Gastroesophageal sphincter (tissue), 4 donors: ENCODE results near the gene MXD1. TPM values are rescaled to one million over a fixed set of nuclear protein-coding genes. Genes with fewer than 3 reads are reported as not detected.
A peak's percentile ranks its signal among the peaks of the same experiment; 100 is the strongest.

Experiments
- ATAC-seq: fragments of 150-250 bp; one replicate; pipeline ENCODE4 v1.9.1; 2016; ENCODE audit warnings: mild to moderate bottlenecking, moderate library complexity
- H3K27ac ChIP-seq, 4 donors: fragments of 200-600 bp; sonication (generic) in 3 of 4; 1 replicate in 3 of 4; 2 replicates in 1 of 4; pipeline ENCODE4 v1.5.1; 2016 to 2019
- H3K27me3 ChIP-seq: fragments of 200-600 bp; sonication (generic); one replicate; pipeline ENCODE4 v1.5.1; 2019
- H3K36me3 ChIP-seq, 2 donors: fragments of 200-600 bp; sonication (generic); one replicate each; pipeline ENCODE4 v1.5.1; 2019; ENCODE audit warnings: control low read depth in 1 of 2
- H3K4me1 ChIP-seq, 3 donors: fragments of 200-600 bp; sonication (generic); 1 replicate in 2 of 3; 2 replicates in 1 of 3; pipeline ENCODE4 v1.5.1; 2016 to 2019; ENCODE audit warnings: control low read depth in 2 of 3
- H3K4me3 ChIP-seq, 2 donors: fragments of 200-600 bp; sonication (generic); one replicate each; pipeline ENCODE4 v1.5.1; 2019; ENCODE audit warnings: mild to moderate bottlenecking in 1 of 2, moderate library complexity in 1 of 2
- H3K9me3 ChIP-seq, 3 donors: fragments of 200-600 bp; sonication (generic); one replicate each; pipeline ENCODE4 v1.5.1; 2017 to 2019; ENCODE audit warnings: control low read depth in 2 of 3
- EP300 ChIP-seq: sonication (generic); formaldehyde crosslinking; IDR thresholded peaks from one replicate; pipeline ENCODE4 v1.6.1; 2017; ENCODE audit warnings: antibody characterized with exemption, mild to moderate bottlenecking
- POLR2A ChIP-seq, 2 donors: fragments of 450-650 bp; IDR thresholded peaks; one replicate each; pipeline ENCODE4 v1.6.1; 2017; ENCODE audit warnings: antibody characterized with exemption in 2 of 2, mild to moderate bottlenecking in 2 of 2, moderate library complexity in 1 of 2
- POLR2AphosphoS5 ChIP-seq: sonication (generic); formaldehyde crosslinking; IDR thresholded peaks from one replicate; pipeline ENCODE4 v1.6.1; 2017; ENCODE audit warnings: antibody characterized with exemption
- WGBS, 2 donors: methylation state at CpG; one replicate each; pipeline ENCODE4 v1.1.5; 2018; ENCODE audit warnings: low coverage in 1 of 2; 5-methylcytosine and 5-hydroxymethylcytosine counted together
- total RNA-seq, 4 donors: library from RNA; depleted of rRNA; stranded (reverse); fragments of >200 nt; gene quantifications; one replicate each; pipeline ENCODE4 v1.1.0, GENCODE V29; 2016
- TF ChIP-seq, protein P1 (sequence below), 4 experiments: fragments of 200-600 bp in 2 of 4; fragments of 450-650 bp in 2 of 4; sonication (generic) in 1 of 4; IDR thresholded peaks; one replicate each; pipeline ENCODE4 v1.5.1; 2017 to 2019; ENCODE audit warnings: antibody characterized with exemption in 4 of 4, mild to moderate bottlenecking in 2 of 4, moderate library complexity in 2 of 4

The MXD1 gene
- total RNA-seq, 4 donors from 2014 or later: 10.5 to 15.6 (median 13.3) TPM

DNA sequence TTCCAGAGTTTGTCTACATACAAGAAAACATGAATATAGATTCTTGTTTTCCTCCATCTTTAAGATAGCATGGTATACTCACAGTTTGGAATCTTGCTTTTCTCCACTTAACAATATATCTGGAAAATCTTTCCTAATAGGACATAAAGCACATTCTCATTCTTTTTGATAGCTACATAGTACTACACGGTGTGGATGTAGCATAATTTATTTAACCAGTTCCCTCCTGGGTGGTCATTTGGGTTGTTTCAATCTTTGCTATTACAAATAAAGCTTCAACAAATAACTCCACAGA is 19.7 kb downstream of the MXD1 start:
- H3K27ac ChIP-seq: peak overlapping the region in 2 of 4 donors; percentile 41 to 47
- H3K27me3 ChIP-seq: no peaks in the 10 kb centered on the region
- no peak for TF ChIP-seq POLR2AphosphoS5
- TF ChIP-seq EP300: no peak
- TF ChIP-seq POLR2A (IDR thresholded peaks at IDR 0.05): no peak
- TF ChIP-seq, protein P1, sequence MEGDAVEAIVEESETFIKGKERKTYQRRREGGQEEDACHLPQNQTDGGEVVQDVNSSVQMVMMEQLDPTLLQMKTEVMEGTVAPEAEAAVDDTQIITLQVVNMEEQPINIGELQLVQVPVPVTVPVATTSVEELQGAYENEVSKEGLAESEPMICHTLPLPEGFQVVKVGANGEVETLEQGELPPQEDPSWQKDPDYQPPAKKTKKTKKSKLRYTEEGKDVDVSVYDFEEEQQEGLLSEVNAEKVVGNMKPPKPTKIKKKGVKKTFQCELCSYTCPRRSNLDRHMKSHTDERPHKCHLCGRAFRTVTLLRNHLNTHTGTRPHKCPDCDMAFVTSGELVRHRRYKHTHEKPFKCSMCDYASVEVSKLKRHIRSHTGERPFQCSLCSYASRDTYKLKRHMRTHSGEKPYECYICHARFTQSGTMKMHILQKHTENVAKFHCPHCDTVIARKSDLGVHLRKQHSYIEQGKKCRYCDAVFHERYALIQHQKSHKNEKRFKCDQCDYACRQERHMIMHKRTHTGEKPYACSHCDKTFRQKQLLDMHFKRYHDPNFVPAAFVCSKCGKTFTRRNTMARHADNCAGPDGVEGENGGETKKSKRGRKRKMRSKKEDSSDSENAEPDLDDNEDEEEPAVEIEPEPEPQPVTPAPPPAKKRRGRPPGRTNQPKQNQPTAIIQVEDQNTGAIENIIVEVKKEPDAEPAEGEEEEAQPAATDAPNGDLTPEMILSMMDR (IDR thresholded peaks at IDR 0.05): no peak
- no peaks in the 10 kb centered on the region for H3K9me3 ChIP-seq
- WGBS, 2 donors: 43% methylated on average over 1 of the region's 1 CpG
- peaks cover 5 to 53% (median 7%) of the 10 kb centered on the region in 3 donors for H3K4me1 ChIP-seq
- no peak for ATAC-seq
- H3K4me3 ChIP-seq: no peak overlapping the region
- H3K36me3 ChIP-seq: peaks cover 0 to 53% of the 10 kb centered on the region in 2 donors

- Histone ChIP-seq H3K4me3 (no peak overlapping the region), H3K9me3 (no peaks in the 10 kb centered on the region), H3K36me3 (peaks cover 0 to 58% of the 10 kb centered on the region in 2 donors), H3K27me3 (no peaks in the 10 kb centered on the region), H3K4me1 (peaks cover 3 to 48% (median 7%) of the 10 kb centered on the region in 3 donors), H3K27ac (no peak overlapping the region)
- ATAC-seq: no peak
- WGBS, 2 donors: 94% methylated on average over 4 to 5 of the region's 5 CpGs
- TF ChIP-seq, protein P1 (IDR thresholded peaks at IDR 0.05): no peak
- no peak for TF ChIP-seq POLR2AphosphoS5
- TF ChIP-seq EP300: no peak
- TF ChIP-seq POLR2A (IDR thresholded peaks at IDR 0.05): no peak
Measured at GRCh38 chr2:69935011-69935410, 20.1 kb downstream of the MXD1 start.

GRCh38 chr2:69936906-69937305 is 22.0 kb downstream of the MXD1 start:
- 70 to 82% methylated on average over 2 to 6 of the region's 11 CpGs for WGBS, 2 donors

DNA sequence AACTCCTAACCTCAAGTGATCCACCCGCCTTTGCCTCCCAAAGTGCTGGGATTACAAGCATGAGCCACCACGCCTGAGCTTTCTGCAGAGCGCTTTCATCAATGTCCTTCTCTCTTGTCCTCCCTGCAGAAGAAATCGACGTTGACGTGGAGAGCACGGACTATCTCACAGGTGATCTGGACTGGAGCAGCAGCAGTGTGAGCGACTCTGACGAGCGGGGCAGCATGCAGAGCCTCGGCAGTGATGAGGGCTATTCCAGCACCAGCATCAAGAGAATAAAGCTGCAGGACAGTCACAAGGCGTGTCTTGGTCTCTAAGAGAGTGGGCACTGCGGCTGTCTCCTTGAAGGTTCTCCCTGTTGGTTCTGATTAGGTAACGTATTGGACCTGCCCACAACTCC is 23.1 kb downstream of the MXD1 start:
- H3K27me3 ChIP-seq: no peaks in the 10 kb centered on the region
- peaks cover 0 to 81% of the 10 kb centered on the region in 2 donors for H3K36me3 ChIP-seq
- 92 to 94% methylated on average over 2 to 6 of the region's 14 CpGs for WGBS, 2 donors
- TF ChIP-seq POLR2AphosphoS5: no peak
- TF ChIP-seq POLR2A (IDR thresholded peaks at IDR 0.05): no peak
- TF ChIP-seq, protein P1 (IDR thresholded peaks at IDR 0.05): no peak
- TF ChIP-seq EP300: no peak
- H3K9me3 ChIP-seq: no peaks in the 10 kb centered on the region
- H3K4me1 ChIP-seq: peaks cover 3 to 28% (median 7%) of the 10 kb centered on the region in 3 donors
- H3K27ac ChIP-seq: no peak overlapping the region
- no peak for ATAC-seq
- H3K4me3 ChIP-seq: no peak overlapping the region

More at GRCh38 chr2:69936906-69937305, 22.0 kb downstream of the MXD1 start:
- Histone ChIP-seq H3K4me1 (peaks cover 3 to 37% (median 7%) of the 10 kb centered on the region in 3 donors), H3K27me3 (no peaks in the 10 kb centered on the region), H3K36me3 (peaks cover 0 to 70% of the 10 kb centered on the region in 2 donors), H3K27ac (no peak overlapping the region), H3K9me3 (no peaks in the 10 kb centered on the region), H3K4me3 (no peak overlapping the region)
- no peak for ATAC-seq
- no peak for TF ChIP-seq POLR2A (IDR thresholded peaks at IDR 0.05)
- TF ChIP-seq POLR2AphosphoS5: no peak
- TF ChIP-seq, protein P1 (IDR thresholded peaks at IDR 0.05): no peak
- no peak for TF ChIP-seq EP300

- no peak overlapping the region for H3K4me3 ChIP-seq
- H3K36me3 ChIP-seq: peaks cover 0 to 91% of the 10 kb centered on the region in 2 donors
- no peak for ATAC-seq
- H3K27ac ChIP-seq: no peak overlapping the region
- peaks cover 0 to 12% (median 0%) of the 10 kb centered on the region in 3 donors for H3K4me1 ChIP-seq
- H3K27me3 ChIP-seq: no peaks in the 10 kb centered on the region
- H3K9me3 ChIP-seq: no peaks in the 10 kb centered on the region
- TF ChIP-seq EP300 (no peak), POLR2AphosphoS5 (no peak)
- TF ChIP-seq, protein P1 (IDR thresholded peaks at IDR 0.05): no peak
- WGBS, 2 donors: 74 to 96% methylated on average over 4 to 13 of the region's 14 CpGs
Measured at GRCh38 chr2:69939722-69940121, 24.8 kb downstream of the MXD1 start.
